Measurements from ENCODE around the gene TCF19.

The TCF19 gene

GRCh38 chr6:31209137-31209536, 50.7 kb downstream of the TCF19 start:
- DNase-seq (ENCODE audit: low read depth): no peak

- DNase-seq (ENCODE audit: low read depth): no peak
Observed at GRCh38 chr6:31210123-31210522, 51.7 kb downstream of the TCF19 start.

GRCh38 chr6:31210741-31211532, 52.5 kb downstream of the TCF19 start:
- DNase-seq (ENCODE audit: low read depth): no peak

All from activated T-helper 1 cell treated with Interleukin-2 at 50 U/mL for 16 hours (primary cell).